HTR-8/SVneo (cell line): ENCODE results near the gene DNAJB8.
A peak's percentile ranks its signal among the peaks of the same experiment; 100 is the strongest.

Source experiments
- DNase-seq: peaks from one replicate; pipeline ENCODE4 v3.0.0; 2011; ENCODE audit warnings: low spot score, mixed read lengths; ENCODE audit not compliant: insufficient read length
- FAIRE-seq: peaks from 2 replicates; lab custom pipeline; 2011; peaks lifted over from hg19 to GRCh38; lab: Jason Lieb, UNC

The DNAJB8 gene

DNA sequence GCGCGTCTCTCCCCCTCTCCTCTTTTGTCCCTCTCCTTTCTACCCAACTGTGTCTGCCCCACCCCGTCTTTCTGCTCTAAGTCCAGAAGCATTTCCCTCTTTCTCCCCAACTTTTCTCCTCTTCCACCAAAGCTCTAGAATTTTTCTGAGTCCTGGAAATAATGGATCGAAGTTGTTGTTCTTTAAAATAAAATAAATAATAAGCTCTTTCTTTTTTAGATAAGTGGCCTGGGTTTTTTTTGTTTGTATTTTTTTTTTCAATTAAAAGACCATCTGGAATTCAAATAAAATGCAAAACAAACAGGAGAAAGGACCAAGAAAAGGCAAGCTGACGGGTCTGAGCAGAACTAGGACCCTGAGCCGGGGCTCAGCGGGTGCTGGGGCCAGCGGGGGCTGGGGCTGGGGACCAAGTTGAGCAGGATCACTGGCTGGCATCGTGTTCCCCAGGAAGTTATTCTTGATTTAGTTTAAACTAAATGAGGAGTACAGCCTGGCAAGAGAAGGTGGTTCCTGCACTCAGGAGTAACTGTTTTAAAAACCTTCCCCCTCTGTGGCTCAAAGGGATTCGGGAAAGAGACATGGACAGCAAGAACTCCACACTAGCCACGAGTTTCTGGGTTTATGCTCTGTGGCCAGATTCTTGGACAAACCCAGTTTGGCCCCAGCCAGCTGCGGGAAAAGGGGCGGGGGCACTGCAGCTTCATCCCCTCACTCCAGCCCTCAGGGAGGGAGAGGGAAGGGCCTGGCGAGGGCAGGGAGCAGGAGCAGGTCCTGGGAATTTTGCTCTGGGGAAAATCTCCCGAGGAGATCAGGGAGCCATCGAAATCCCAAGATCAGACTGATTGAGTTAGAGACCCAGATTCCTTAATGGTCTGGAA lies 18.0 kb upstream of the DNAJB8 start:
- no peak for FAIRE-seq
- no peak for DNase-seq

DNA sequence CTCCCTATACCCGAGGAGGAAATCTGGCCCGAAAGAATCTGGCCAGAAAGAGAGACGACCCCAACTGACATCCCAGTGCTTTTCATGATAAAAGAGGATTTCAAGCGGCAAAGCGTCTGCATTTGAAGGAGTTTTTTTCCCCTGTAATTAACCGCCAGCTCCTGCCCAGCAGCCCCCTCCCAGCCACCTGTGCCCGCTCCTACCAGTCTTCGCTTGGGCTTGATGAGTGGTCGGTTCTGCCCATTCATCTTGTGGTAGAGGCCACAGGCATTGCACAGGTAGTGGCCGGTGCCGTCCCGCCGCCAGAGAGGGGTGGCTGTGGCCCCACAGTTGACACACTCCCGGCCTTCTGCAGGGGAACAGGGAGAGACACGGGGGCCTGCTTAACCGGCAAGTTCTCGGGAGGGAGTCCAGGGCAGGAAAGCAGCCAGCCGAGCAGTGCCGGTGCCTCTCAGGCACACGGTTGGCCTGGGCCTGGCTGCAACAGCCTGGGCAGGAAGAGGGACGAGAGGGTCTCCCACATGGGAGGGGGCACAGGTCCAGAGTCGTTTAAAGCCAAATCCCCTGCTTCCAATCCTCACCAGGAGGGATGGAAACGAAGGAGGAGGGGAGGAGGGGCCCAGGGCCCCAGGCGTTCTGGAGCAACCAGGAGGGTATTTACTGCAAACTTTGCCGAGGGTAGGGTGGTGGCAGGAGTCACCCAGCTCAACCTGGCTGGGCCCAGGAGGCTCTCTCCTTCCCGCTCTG lies 17.1 kb upstream of the DNAJB8 start:
- no peak for DNase-seq
- FAIRE-seq: no peak

DNA sequence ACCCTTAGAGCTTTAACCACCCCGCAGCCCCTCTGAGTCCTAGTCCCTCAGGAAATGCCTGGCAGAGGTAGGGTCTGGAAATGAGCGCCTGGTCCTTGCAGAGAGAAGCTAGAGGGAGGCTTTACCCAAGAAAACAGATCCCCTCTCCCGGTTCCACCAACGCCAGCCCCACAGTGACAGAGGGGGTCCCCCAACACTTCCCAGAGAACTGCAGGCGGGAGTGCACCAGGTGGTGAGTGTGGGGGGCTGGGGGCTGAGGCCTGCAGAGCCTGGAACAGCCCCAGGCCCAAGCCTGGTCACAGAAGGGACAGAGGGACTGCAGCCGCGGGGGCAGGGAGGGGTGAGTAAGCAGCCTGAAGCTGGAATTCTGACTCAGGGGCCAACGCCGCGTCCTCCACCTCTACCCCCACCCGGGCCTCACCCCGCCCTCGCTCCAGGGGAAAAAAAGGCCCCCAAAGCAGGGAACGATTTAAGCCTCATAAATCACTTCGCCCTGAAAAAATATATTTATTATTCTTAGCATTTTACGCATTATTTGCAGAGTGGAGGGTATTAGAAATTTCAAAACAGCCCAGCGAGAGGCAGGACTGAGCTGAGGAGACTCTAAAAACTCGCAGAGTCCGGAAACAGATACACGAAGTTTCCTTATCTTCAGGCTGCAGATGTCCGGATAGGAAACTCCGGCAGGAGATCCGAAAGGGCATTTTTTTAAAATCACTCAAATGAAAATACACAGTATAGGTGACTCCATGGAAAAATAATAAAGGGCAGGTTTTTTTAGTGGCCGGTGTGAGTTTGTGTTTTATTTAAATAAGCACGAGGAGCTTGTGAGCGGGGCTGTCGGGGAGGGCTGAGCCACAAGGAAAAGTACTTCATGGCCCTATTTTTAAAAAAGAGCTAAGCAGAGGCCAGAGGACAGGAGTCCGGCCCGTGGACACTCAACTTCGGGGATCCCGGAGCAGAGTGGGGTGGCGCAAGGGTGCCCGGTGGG lies 16.3 kb upstream of the DNAJB8 start:
- DNase-seq (peak; percentile 88), FAIRE-seq (peak; percentile 51)

DNA sequence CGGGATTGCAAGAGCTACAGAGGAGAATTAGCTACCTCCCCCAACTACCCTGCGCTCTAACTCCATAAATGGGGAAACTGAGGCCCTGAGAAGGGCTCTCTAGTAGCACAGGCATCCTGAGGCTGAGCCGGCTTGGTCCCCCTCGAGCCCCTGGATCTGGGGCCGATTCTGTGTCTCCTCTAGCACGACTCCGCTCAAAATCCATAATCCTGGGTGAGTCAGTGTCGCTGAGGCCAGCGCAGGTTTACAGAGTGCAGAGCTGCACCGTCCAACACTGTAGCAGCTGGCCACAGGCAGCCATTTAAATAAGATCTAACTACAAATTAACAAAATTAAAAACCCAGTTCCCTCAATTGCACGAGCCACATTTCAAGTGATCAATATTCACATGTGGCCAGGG lies 15.5 kb upstream of the DNAJB8 start:
- no peak for FAIRE-seq
- DNase-seq: no peak

- FAIRE-seq (no peak), DNase-seq (no peak)
These were observed 14.8 kb upstream of the DNAJB8 start for GRCh38 chr3:128481438-128481942.

DNA sequence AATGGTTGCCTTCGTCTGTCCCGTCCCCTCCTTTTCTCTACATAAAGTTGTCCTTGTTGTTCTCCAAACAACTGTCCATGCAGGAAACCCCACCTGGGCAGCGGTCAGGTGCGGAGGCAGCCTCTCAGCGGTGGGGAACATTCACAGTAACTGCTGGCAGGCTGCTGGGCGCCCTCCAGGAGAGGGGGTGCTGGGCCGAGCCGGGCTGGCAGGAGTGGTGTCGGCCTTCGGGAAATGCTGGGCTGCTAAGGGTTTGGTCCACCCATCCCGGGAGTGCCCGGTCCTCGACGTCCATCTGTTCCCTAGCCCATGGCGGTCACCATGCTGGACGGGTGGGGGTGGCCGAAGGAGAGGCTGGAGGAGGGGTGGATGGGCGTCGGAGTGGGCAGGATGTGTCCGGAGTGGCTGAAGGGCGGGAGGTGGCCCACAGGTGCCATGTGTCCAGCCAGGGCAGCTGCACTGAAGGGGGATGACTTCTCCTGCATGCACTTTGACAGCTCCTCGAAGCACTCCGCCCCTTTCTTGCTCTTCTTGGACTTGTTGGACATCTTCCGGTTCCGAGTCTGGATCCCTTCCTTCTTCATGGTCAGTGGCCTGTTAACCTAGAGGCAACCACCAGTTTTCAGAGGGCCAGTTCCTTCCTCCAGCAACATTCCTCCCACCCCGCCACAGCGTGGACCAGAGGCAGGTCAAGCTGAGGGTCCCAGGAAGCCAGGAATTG lies 14.2 kb upstream of the DNAJB8 start:
- DNase-seq (no peak), FAIRE-seq (no peak)

DNA sequence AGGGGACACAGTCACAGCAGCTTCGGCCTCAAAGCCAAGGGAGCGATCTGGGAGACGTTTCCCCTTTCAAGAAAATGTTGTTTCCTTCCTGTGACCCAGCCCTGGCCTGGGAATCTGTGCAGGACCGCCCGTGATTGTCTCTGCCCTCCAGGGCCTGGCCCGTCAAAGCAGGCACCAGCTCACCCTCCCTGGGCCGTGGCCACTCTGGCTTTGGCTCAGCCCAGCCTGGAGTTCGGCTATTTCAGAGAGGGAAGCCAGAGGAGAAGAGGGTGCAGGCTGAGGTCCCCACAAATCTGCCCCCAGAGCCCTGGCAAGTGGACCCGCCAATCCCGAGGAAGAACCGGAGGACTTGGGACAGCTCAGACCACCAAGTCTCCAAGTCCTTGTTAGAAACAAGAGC lies 13.6 kb upstream of the DNAJB8 start:
- FAIRE-seq (no peak), DNase-seq (no peak)

DNA sequence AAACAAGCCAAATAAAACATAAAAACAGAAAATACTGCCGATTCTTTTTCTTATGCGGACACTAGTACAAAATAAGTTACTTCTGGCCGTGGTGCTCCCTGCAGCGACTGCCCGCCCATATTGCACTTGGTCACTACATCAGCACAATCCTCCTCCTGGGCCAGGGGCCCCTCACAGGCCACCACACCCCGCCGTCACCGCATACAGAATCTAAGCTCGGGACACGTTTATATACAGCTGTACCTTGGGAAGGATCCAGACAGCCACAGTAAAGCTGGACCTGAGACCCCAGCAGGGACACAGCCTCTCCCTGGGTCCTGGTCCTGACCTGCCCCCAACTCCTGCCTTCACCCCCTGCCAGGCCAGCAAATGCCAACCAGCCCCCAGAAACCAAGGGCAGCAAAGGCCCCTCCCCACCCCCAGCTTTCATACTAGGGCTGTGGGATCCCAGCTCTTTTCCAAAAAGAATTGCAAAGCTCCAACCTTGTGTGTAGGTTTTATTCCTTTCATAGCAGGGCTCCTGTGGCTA lies 12.9 kb upstream of the DNAJB8 start:
- FAIRE-seq: no peak
- DNase-seq: no peak

DNA sequence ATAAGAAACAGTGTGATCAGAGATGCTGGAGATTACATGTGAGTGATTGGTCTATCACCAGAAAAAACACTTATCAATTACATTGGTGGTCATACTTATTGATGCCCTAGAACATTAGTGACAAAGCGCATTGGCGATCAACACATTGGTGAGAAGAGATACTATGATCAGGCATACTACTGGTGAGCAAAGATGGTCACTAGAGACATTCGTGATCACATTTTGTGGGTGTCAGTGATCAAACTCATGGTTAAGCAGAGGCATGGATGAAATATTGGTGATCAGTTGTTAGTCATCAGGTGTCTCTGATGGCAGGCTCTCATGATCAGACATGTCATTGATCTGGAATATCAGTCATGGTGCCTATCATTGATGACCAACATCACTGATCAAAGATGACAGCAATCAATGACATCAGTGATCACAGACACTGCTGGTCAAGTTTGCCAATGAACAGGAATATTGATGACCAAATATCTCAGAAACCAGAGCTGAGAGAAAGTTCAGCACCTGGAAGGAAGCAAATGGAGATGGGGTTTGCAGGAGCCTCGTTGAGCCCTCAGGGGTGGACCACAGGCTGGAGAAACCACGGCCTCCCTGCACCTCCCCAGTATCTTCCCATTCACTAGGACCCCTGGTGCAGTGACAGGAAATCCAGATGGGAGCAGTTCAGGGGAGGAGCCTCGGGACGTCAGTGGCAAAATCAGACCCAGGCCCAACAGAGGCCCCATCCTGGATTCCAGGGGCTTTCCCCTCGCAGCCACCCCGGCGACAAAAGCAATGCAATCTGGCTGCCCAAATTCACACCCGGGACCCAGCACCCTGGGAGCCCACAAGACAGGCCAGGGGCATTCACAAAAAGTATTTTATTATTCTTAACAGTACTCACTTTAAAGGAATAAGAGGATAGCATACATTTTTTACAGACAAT lies 12.2 kb upstream of the DNAJB8 start:
- no peak for DNase-seq
- no peak for FAIRE-seq

DNA sequence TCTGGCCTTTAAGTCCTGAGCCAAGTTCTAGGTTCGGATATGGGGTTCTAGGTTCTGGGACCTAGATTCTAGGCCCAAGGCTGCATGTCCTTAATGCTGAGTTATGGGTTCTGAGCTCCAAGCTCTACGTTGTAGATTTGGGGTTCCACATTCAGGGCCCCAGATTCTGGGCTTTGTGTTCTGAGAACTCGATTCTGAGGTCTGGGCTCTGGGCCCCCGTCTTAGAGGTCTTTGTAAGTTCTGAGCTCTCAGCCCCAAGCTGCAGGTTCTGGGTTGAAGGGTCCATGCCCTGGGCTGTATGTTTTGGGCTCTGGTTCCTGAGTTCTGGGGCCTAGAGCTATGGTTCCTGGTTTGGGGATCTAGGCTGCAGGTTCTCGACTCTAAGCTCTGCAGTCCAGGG lies 10.0 kb upstream of the DNAJB8 start:
- no peak for DNase-seq
- no peak for FAIRE-seq

DNA sequence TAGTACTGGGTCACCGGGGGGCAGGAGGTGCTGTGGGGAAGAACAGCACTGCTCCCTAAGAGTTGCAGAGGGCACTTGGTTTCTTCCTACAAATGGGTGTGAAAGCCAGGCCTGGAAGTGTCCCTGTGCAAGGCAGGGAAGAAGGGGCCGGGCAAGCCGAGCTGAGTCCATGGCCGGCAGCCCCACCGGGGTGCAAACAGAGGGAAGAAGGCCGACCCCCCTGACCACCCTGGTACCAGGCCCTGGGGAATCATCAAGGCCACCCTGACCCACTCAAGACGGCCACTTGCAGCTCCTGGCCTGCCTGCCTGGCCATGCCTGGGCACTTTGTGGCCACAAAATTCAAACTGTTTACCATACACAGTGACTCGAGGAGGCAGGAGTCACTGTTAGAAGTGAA lies 8.7 kb upstream of the DNAJB8 start:
- FAIRE-seq (no peak), DNase-seq (no peak)

DNA sequence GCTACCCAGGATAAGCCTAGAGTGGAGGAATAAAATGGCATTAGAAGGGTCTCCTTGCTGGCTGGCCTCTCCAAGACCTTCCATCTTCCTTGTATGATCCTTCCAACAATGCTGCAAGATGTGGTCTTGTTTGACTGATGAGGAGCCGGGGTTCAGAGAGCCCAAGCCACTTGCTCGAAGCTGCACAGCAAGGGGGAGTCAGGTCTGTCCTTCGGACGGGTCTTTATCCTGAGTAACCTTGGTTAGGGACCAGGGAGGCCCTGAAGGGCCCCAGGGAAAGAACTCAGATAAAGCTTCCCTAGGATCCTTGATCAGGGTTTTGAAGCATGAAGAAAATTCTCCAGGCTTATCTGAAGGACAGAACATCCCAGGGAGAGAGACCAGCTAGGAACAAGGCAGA lies 7.0 kb upstream of the DNAJB8 start:
- FAIRE-seq (no peak), DNase-seq (no peak)

- no peak for FAIRE-seq
- DNase-seq: no peak
These were observed 6.5 kb upstream of the DNAJB8 start for GRCh38 chr3:128473180-128473519.

DNA sequence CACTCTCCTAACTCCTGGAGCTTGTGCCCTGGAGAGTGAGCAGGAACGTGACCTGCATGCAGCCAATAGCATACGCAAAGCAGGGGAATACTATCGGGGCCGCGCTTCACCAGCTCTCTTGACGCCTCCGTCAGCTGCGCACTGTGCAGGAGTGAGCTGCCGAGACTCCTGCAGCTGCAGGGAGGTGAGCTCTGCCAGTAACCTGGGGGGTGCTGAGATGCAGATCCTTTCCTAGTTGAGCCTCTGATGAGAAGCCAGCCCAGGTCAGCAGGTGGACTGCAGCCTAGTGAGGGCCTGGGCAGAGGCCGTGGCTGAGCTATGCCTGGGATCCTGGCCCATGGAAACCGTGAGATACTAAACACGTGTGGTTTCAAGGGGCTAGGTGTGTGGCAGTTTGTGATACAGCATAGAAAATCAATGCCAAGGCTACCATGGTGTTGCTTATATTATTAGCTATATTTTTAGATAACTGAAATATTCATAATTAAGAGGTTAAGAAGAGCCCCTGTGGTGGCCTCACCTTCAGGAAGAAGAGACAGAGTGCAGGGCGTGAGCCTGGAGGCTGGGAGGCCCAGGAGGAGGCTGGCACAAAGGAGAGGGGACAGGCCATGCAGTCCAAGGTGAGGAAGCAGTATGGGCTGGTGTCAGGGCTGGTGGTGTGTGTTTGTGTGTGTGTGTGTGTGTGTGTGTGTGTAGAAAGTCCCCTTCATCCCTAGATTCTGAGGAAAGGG lies 5.9 kb upstream of the DNAJB8 start:
- DNase-seq: no peak
- FAIRE-seq: no peak

DNA sequence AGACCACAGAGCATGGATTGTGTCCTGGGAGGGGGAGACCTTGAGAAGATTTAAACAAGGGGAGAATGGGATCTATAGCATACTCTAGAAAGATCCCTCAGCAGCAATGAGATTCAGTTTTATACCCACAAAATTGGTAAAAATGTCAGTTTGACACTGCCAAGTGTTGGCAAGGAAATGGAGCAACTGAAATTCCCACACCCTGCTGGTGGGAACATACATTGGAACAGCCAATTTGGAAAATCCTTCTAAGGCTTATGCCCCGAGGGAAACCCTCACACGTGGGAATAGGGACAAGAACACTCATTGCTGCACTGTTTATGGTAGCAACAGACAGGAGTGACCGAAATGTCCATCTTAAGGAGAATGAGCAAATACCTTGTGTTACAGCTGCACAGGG lies 5.0 kb upstream of the DNAJB8 start:
- DNase-seq (no peak), FAIRE-seq (no peak)

DNA sequence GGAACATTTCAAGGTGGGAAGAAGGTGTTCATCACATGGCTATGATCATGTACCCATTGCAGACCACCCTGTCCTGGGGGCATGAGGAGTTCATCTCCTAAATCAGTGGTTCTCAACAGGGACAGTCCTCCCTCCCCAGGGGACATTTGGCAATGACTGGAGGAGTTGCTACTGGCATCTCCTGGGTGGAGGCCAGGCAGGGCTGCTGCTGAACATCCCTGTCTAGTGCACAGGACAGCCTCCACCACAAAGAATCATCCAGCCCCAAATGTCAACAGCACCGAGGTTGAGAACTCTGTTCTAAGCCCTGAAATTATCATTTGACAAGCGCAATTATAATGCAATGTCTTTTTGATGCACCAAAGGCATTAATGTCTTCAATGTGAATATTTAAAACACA lies 4.4 kb upstream of the DNAJB8 start:
- FAIRE-seq (no peak), DNase-seq (no peak)

- FAIRE-seq: no peak
- DNase-seq: no peak
These were observed 3.6 kb upstream of the DNAJB8 start for GRCh38 chr3:128470134-128470899.
